ENCODE results near the gene REV1. TPM values are rescaled to one million over a fixed set of nuclear protein-coding genes. Genes with fewer than 3 reads are reported as not detected.

The REV1 gene
- total and polyA plus RNA-seq, 2 of the 8 experiments (the other 6 are each of a cell fraction or from before 2014, with no cell fraction given), result 16.6 to 34.3 TPM

DNA sequence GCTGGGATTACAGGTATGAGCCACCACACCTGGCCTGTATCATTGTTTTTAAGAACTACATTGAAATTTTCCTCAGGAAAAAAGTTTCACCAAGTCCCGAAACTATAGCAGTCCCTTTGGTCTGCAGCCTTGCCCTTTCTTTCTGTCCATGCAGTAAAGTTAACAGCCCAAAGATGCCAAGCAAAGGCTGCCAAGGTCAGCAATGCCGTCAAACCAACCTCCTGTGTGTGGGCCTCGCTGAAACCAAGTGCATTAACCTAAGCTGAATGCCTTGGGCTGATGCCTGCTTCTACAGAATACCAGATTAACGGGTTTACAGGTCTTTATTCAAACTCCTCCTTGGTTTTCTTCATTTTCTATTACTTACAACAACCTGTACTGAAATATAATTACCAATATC is 79.5 kb downstream of the REV1 start:
- Histone ChIP-seq H3K23me2 (ENCODE audit: low read depth, low read length) (no peaks in the 10 kb centered on the region), H2BK120ac (replicated peaks; ENCODE audit: low read depth, low read length) (no peak overlapping the region), H2BK15ac (ENCODE audit: low read length) (no peak overlapping the region), H4K20me1 (replicated peaks in 1 of 2; ENCODE audit: control insufficient read depth in 1 of 2, insufficient read depth in 2 of 2, low read length in 2 of 2) (no peaks in the 10 kb centered on the region), H3K18ac (ENCODE audit: extremely low read depth, low read length) (no peak overlapping the region), H3K4me2 (ENCODE audit: insufficient read depth in 1 of 2, low read depth in 2 of 2, low read length in 2 of 2) (no peak overlapping the region), H3K4me3 (ENCODE audit: extremely low read depth in 1 of 4, insufficient read depth in 2 of 4, low read depth in 3 of 4, low read length in 4 of 4) (no peak overlapping the region), H2BK20ac (ENCODE audit: low read length) (no peak overlapping the region), H3K4me1 (replicated peaks in 1 of 4; ENCODE audit: control insufficient read depth in 3 of 4, insufficient read depth in 4 of 4, low read length in 3 of 4) (no peaks in the 10 kb centered on the region), H3K27me3 (replicated peaks in 1 of 4; ENCODE audit: control insufficient read depth in 3 of 4, extremely low read depth in 1 of 4, insufficient read depth in 3 of 4, low read length in 3 of 4) (no peaks in the 10 kb centered on the region), H3K23ac (ENCODE audit: insufficient read length) (no peak overlapping the region), H3K9ac (replicated peaks in 1 of 4; ENCODE audit: extremely low read depth in 1 of 4, low read depth in 3 of 4, low read length in 3 of 4) (no peak overlapping the region), H3K79me2 (ENCODE audit: control insufficient read depth in 1 of 2, insufficient read depth in 2 of 2, low read length in 2 of 2) (no peaks in the 10 kb centered on the region), H2AK5ac (ENCODE audit: low read depth, low read length) (no peak overlapping the region), H3K27ac (ENCODE audit: low read depth, low read length) (no peak overlapping the region), H3K14ac (ENCODE audit: insufficient read length) (no peak overlapping the region), H2AFZ (ENCODE audit: low read length) (no peak overlapping the region), H3K4ac (replicated peaks; ENCODE audit: insufficient read length, low read depth, low read length) (no peak overlapping the region), H2BK12ac (ENCODE audit: low read depth, low read length) (no peak overlapping the region), H3K9me3 (ENCODE audit: insufficient read depth in 2 of 2, low read depth in 1 of 2, low read length in 1 of 2) (no peaks in the 10 kb centered on the region), H4K91ac (replicated peaks; ENCODE audit: insufficient read length, low read length) (no peak overlapping the region), H4K8ac (ENCODE audit: extremely low read depth, insufficient read depth, low read length) (no peak overlapping the region), H2BK5ac (ENCODE audit: low read depth, low read length) (no peak overlapping the region), H3K56ac (replicated peaks; ENCODE audit: insufficient read length, low read depth, low read length) (no peak overlapping the region), H3K79me1 (ENCODE audit: low read depth, low read length) (no peaks in the 10 kb centered on the region), H4K5ac (ENCODE audit: insufficient read length, low read depth, low read length) (no peak overlapping the region), H3K36me3 (ENCODE audit: control insufficient read depth in 2 of 4, insufficient read depth in 4 of 4, low read length in 3 of 4) (peaks cover 4 to 61% (median 32%) of the 10 kb centered on the region in 4 experiments)
- 90% methylated on average over 4 of the region's 4 CpGs; no CpG with 5 or more reads in 1 of the 2 experiments for WGBS, 2 experiments (ENCODE audit: extremely low coverage in 1 of 2, insufficient coverage in 1 of 2, insufficient read length in 1 of 2, insufficient replicate concordance in 2 of 2, low coverage in 1 of 2, low lambda C conversion rate in 2 of 2, missing lambda C conversion rate in 1 of 2)
- ChIA-PET CTCF (ENCODE audit: partially characterized antibody) (interaction anchor here (1.4 kb wide), 1 partner anchor 73 kb away, joined by 6 read pairs; the partner anchor contains the start of gene EIF5B), POLR2A (ENCODE audit: partially characterized antibody) (interaction anchor here (0.6 kb wide), 1 partner anchor 12 kb away, joined by 3 read pairs; no protein-coding TSS in a partner anchor)
- DNase-seq (ENCODE audit: low read depth in 1 of 2, low spot score in 2 of 2) (no peak), FAIRE-seq (no peak)
- TF ChIP-seq SUZ12 (IDR thresholded peaks at IDR 0.05; ENCODE audit: low read length) (no peak), CTBP2 (IDR thresholded peaks at IDR 0.05; ENCODE audit: borderline replicate concordance, insufficient read depth, insufficient read length, low read length) (no peak), GTF2F1 (IDR thresholded peaks at IDR 0.05; ENCODE audit: borderline replicate concordance, low read depth, low read length) (no peak), SIN3A (conservative IDR thresholded peaks at IDR 0.05 in 1 of 2, IDR thresholded peaks at IDR 0.05 in 1 of 2; ENCODE audit: low read depth in 1 of 2, low read length in 2 of 2) (no peak), EGR1 (IDR thresholded peaks at IDR 0.05; ENCODE audit: borderline replicate concordance, low read depth, low read length) (no peak), NANOG (IDR thresholded peaks at IDR 0.05; ENCODE audit: insufficient read depth, low read depth, low read length, poor library complexity, severe bottlenecking) (no peak), RNF2 (IDR thresholded peaks at IDR 0.05; ENCODE audit: borderline replicate concordance, low read depth, low read length, missing control alignments, poor library complexity, severe bottlenecking) (no peak), NRF1 (IDR thresholded peaks at IDR 0.05; ENCODE audit: low read depth, low read length) (no peak), POU5F1 (IDR thresholded peaks at IDR 0.05; ENCODE audit: low read depth, low read length) (no peak), TBP (IDR thresholded peaks at IDR 0.05; ENCODE audit: low read depth, low read length) (no peak), YY1 (IDR thresholded peaks at IDR 0.05; ENCODE audit: low read depth, low read length) (no peak), BACH1 (IDR thresholded peaks at IDR 0.05; ENCODE audit: low read length) (no peak)
- TF ChIP-seq, protein P1, sequence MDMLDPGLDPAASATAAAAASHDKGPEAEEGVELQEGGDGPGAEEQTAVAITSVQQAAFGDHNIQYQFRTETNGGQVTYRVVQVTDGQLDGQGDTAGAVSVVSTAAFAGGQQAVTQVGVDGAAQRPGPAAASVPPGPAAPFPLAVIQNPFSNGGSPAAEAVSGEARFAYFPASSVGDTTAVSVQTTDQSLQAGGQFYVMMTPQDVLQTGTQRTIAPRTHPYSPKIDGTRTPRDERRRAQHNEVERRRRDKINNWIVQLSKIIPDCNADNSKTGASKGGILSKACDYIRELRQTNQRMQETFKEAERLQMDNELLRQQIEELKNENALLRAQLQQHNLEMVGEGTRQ (IDR thresholded peaks at IDR 0.05; ENCODE audit: low read length), result no peak

Measured in H1 (cell line).